WI38 (cell line): Measurements from ENCODE around the gene SPINK8.

Experiments
- H3K4me3 ChIP-seq: 2 replicates; pipeline ENCODE4 v1.5.1; 2011; ENCODE audit warnings: low read depth, mild to moderate bottlenecking, control low read depth, low read length
- TF ChIP-seq, protein P1 (sequence below): IDR thresholded peaks from 2 replicates; pipeline ENCODE4 v1.5.1; 2012; ENCODE audit warnings: low read depth, mild to moderate bottlenecking, control low read depth, low read length

Gene SPINK8

DNA sequence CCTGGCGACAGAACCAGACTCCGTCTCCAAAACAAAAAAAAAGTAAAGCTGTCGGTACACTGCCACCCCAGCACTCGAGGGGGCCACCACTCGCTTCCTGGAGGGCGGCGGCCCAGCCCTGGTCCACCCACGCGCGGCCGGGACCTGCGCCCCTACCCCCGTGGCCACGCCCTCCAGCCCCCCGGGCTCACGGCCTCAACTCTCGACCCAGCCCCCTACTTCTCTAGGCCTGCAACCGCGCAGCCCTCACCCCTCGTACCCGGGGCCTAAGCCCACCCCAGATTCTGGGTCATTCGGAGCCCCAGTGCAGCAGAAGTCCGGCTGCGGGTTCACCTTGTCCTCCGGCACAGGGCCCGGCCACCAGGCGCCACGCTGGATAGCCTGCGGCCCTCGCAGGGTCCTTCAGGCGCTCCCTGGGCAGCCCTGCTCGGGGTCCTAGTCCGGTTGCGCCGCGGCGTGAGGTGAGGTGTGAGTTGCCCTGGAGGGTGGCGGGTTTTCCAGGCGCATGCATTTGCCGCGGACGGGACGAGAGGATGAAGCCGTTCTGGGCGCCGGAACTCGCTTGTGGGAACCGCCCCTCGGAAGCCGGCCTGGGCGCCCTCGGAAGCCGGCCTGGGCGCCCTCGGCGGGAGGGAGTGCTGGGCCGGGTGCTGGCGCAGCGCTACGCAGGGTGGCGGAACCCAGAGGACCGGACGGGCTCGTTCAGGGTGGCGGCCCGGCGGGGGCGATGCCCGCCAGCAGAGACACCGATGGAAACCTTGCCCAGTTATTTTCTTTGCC is 32.3 kb downstream of the SPINK8 start, which contains the start of gene NME6:
NME6 (minus strand) TSS at position 348 of the 780 bp plus-strand sequence.
- TF ChIP-seq, protein P1, sequence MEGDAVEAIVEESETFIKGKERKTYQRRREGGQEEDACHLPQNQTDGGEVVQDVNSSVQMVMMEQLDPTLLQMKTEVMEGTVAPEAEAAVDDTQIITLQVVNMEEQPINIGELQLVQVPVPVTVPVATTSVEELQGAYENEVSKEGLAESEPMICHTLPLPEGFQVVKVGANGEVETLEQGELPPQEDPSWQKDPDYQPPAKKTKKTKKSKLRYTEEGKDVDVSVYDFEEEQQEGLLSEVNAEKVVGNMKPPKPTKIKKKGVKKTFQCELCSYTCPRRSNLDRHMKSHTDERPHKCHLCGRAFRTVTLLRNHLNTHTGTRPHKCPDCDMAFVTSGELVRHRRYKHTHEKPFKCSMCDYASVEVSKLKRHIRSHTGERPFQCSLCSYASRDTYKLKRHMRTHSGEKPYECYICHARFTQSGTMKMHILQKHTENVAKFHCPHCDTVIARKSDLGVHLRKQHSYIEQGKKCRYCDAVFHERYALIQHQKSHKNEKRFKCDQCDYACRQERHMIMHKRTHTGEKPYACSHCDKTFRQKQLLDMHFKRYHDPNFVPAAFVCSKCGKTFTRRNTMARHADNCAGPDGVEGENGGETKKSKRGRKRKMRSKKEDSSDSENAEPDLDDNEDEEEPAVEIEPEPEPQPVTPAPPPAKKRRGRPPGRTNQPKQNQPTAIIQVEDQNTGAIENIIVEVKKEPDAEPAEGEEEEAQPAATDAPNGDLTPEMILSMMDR = no peak
- peak within 1 kb of the TSS; percentile 84 for H3K4me3 ChIP-seq

DNA sequence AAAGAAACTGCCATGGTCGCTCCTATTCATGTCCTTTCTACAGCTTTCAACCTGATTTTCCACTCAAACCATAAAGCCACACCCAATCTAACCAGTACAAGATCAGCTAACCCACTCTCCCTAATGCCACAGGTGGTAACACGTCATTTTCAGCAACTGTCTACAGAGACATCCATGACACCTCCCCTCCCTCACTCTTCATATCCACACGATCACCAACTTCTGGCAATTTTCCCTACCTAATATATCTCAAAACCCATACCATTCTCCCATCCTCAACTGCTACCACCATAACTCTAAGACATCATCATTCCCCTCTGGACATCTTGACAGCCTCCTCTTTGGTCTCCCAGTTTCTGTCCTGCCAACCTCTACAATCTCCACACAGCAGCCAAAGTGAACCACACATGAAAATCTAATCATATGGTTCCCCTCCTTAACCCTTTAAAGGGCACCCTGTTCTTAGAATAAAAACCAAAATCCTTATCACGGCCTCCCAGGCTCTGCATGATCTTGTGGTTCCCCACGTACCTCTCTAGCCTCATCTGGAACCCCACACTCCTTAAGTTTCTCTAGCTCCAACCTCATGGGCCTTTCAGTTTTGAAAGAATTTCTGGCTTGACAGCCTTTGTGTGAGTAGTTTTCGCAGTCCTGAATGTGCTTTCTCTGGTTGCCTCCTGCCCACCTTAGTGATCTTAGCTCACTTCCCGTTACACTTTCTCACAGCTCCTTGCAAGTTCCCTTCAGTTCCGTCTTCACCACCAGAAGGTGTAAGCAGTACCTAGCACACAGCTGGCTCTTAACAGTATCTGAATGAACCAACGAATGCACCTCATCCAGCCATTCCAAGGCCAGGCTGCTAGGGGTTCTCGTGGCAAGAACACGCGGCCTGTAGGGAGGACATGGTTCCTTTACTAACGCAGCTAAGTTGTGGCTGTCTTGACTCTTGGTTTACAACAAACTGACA is 33.4 kb downstream of the SPINK8 start:
- peak overlapping the region; percentile 84 for H3K4me3 ChIP-seq
- TF ChIP-seq, protein P1 = no peak

DNA sequence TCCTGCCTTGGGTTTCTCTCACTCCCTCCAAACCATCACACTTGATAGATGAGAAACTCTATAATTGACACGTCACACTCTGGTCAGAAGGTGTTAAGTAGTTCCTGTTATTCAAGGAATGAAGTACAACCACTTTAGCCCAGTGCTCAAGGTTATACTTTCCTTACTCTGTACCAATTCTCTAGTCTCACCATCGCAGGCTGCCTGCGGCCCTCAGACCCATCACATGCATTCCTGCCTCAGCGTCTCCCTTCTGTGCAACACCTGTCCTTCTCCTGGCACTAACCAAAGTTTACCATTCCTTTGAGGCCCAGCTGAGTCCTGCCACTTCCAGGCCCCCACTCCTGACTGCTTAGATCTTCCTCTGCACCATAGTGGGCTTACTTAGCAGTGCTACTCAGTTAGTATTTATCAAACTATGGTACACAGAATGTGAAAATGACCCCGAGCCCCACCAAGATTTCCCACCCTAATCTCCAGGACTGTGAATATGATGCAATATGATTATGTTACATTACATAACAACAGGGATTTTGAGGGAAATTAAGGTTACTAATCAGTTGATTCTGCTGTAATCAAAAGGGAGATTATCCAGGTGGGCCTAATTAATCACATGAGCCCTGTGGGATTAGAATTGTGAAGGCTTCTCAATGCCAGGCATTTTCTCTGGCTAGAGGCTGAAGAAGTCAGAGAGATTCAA is 36.2 kb downstream of the SPINK8 start:
- TF ChIP-seq, protein P1 = no peak
- no peak overlapping the region for H3K4me3 ChIP-seq

DNA sequence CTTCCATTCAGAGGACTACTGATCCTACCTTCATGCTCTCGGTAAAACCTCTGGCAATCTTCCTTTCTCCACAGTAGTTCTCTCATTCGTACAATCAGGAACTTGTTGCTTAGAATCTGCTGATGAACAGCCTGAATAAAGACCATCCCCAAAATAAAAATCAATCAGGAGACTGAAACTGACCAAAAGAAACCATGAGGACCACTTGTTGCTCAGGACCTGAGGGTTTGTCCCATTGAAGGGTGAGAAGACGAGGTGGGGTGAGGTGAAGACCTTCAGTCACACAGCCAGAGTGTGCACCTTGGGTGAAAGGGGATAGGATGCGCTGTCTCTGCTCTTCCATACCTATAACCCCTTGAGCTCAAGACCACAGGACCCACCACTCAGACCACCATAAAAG is 36.8 kb downstream of the SPINK8 start:
- H3K4me3 ChIP-seq = no peak overlapping the region
- TF ChIP-seq, protein P1 = no peak

DNA sequence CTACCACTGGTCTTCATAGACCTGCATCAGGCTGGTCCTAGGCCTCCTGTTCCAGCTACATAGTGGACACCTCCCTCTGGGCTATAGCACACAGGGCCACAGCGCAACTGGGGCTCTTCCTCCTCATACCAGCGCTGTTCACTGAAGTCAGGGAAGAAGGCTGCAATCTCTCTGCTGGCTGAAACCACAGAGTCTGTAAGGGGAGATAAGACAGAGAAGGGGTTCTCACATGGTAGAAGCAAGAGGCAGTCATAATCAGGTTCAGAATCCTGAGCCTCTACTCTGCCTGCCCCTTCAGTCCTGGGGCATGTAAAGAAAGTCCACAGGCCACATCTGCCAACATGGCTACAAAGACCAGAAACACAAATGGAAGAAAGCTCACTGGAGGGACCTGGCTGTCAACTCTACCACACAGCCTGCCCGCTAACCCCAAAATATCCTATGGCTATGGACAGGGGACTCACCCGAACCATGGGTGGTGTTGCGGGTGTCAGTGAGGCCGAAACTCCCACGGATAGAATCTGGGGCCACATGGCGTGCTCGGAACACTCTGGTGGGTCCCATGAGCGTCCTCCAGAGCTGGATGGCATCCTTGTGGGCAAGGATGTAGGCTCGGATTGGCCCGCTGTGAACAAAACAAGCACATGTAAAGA is 38.7 kb downstream of the SPINK8 start:
- no peak overlapping the region for H3K4me3 ChIP-seq
- TF ChIP-seq, protein P1 = no peak

DNA sequence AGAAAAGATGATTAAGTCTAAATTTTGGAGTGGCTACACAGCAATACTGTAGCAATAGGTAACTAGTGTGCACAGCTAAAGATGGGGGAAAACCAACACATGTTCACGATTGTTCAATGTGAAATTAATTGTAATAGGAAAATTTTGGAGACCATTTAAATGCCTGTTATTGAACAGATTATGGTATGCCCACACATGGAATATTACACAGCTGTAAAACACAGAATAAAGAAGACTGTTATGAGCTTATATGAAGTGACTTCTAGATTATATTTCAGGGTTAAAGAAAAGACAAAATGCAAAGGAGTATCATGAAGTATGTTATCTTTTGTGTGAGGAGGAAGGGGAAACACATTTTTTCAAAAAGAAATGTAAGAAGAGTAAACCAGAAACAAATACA is 43.8 kb downstream of the SPINK8 start:
- H3K4me3 ChIP-seq = no peak overlapping the region
- TF ChIP-seq, protein P1 = no peak
